SH-SY5Y (cell line): Measurements from ENCODE around the gene FAM110C.

Source experiments
- GATA2 ChIP-seq: IDR thresholded peaks from 2 replicates; pipeline ENCODE4 v1.6.1; 2011; ENCODE audit warnings: mild to moderate bottlenecking, low read depth, low read length
- GATA3 ChIP-seq: IDR thresholded peaks from 2 replicates; pipeline ENCODE4 v1.6.1; 2011; ENCODE audit warnings: low read depth, mild to moderate bottlenecking, low read length, moderate library complexity

FAM110C gene

GRCh38 chr2:25543-25942, 20.8 kb downstream of the FAM110C start:
- TF ChIP-seq GATA2 (no peak), GATA3 (no peak)

GRCh38 chr2:24107-24506, 22.2 kb downstream of the FAM110C start:
- TF ChIP-seq GATA2 (no peak), GATA3 (no peak)

GRCh38 chr2:23283-23682, 23.0 kb downstream of the FAM110C start:
- TF ChIP-seq GATA3, result no peak
- no peak for TF ChIP-seq GATA2

- TF ChIP-seq GATA2, result no peak
- no peak for TF ChIP-seq GATA3
These were observed 26.8 kb downstream of the FAM110C start for GRCh38 chr2:19505-19904.

GRCh38 chr2:18402-19271, 27.7 kb downstream of the FAM110C start:
- TF ChIP-seq GATA2 (no peak), GATA3 (no peak)

- no peak for TF ChIP-seq GATA3
- no peak for TF ChIP-seq GATA2
These were observed 34.9 kb downstream of the FAM110C start for GRCh38 chr2:11248-11941.

GRCh38 chr2:10222-10875, 36.0 kb downstream of the FAM110C start:
- TF ChIP-seq GATA3, result no peak
- no peak for TF ChIP-seq GATA2
